ENCODE results near the gene PKM.

Gene PKM

GRCh38 chr15:72235298-72235697 lies 4.3 kb upstream of the PKM start:
- DNase-seq (ENCODE audit: low spot score), result no peak

GRCh38 chr15:72233769-72234168 lies 2.8 kb upstream of the PKM start:
- no peak for DNase-seq (ENCODE audit: low spot score)

GRCh38 chr15:72231833-72232478 lies 966 bp upstream of the PKM start:
- DNase-seq (ENCODE audit: low spot score), result peak; percentile 27

GRCh38 chr15:72230197-72231065 lies 559 bp downstream of the PKM start:
- peak; percentile 78 for DNase-seq (ENCODE audit: low spot score)

- DNase-seq (ENCODE audit: low spot score), result no peak
Measured at GRCh38 chr15:72229947-72230196, 1.1 kb downstream of the PKM start.

- no peak for DNase-seq (ENCODE audit: low spot score)
Measured at GRCh38 chr15:72229076-72229946, 1.7 kb downstream of the PKM start.

GRCh38 chr15:72227720-72228119 lies 3.3 kb downstream of the PKM start:
- DNase-seq (ENCODE audit: low spot score), result no peak

GRCh38 chr15:72227192-72227586 lies 3.8 kb downstream of the PKM start:
- no peak for DNase-seq (ENCODE audit: low spot score)

GRCh38 chr15:72223278-72223677 lies 7.7 kb downstream of the PKM start:
- no peak for DNase-seq (ENCODE audit: low spot score)

- DNase-seq (ENCODE audit: low spot score), result peak; percentile 70
Measured at GRCh38 chr15:72222393-72222792, 8.6 kb downstream of the PKM start.

GRCh38 chr15:72220687-72221086 lies 10.3 kb downstream of the PKM start:
- no peak for DNase-seq (ENCODE audit: low spot score)

- DNase-seq (ENCODE audit: low spot score), result no peak
Measured at GRCh38 chr15:72217216-72217615, 13.8 kb downstream of the PKM start.

GRCh38 chr15:72216079-72216478 lies 14.9 kb downstream of the PKM start:
- DNase-seq (ENCODE audit: low spot score), result no peak

- DNase-seq (ENCODE audit: low spot score), result no peak
Measured at GRCh38 chr15:72207558-72208085, 23.4 kb downstream of the PKM start.

GRCh38 chr15:72206677-72207000 lies 24.4 kb downstream of the PKM start:
- no peak for DNase-seq (ENCODE audit: low spot score)

GRCh38 chr15:72205896-72206676 lies 24.9 kb downstream of the PKM start:
- DNase-seq (ENCODE audit: low spot score), result no peak

GRCh38 chr15:72205273-72205672 lies 25.7 kb downstream of the PKM start:
- no peak for DNase-seq (ENCODE audit: low spot score)

- DNase-seq (ENCODE audit: low spot score), result peak; percentile 99
Measured at GRCh38 chr15:72203507-72203837, 27.5 kb downstream of the PKM start.

- no peak for DNase-seq (ENCODE audit: low spot score)
Measured at GRCh38 chr15:72202801-72203506, 28.0 kb downstream of the PKM start.

- no peak for DNase-seq (ENCODE audit: low spot score)
Measured at GRCh38 chr15:72202302-72202701, 28.7 kb downstream of the PKM start.

GRCh38 chr15:72201391-72201921 lies 29.5 kb downstream of the PKM start:
- DNase-seq (ENCODE audit: low spot score), result no peak
